ENCODE measurements around the gene RTEL1.
A peak's percentile ranks its signal among the peaks of the same experiment; 100 is the strongest.
"Not testable (repeated sequence)": the region's sequence is repeated elsewhere in the genome, so short reads cannot be mapped to it uniquely, and the experiment has no call there.

Gene RTEL1

DNA sequence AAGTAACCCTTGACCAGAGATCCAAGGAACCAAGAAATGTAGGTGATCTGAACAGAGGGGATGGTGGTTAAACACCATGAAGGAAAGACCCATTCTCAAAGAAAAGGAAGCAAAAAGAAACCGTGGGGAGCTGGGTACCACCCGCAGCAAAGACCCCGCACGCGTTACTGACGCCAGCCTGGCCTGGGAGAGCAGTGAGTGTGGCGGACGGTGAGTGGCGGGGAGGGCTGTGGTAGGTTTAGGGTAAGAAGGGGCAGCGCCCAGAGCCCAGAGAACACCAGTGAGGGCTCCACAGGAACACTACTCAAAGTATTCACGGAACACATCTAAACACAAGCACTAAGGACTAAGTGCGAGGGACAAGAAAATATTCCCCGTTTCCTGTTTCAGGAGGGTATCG, 35.4 kb upstream of the RTEL1 start:
- H3K4me1 Mint-ChIP-seq = peaks cover 34% of the 10 kb centered on the region
- H3K4me3 Mint-ChIP-seq = no peak overlapping the region
- DNase-seq (no peak), ATAC-seq (no peak)
- H3K9me3 Mint-ChIP-seq = no peaks in the 10 kb centered on the region
- peak overlapping the region in 1 of 2 donors; percentile 83 for H3K27ac Mint-ChIP-seq
- H3K27me3 Mint-ChIP-seq = no peaks in the 10 kb centered on the region

DNA sequence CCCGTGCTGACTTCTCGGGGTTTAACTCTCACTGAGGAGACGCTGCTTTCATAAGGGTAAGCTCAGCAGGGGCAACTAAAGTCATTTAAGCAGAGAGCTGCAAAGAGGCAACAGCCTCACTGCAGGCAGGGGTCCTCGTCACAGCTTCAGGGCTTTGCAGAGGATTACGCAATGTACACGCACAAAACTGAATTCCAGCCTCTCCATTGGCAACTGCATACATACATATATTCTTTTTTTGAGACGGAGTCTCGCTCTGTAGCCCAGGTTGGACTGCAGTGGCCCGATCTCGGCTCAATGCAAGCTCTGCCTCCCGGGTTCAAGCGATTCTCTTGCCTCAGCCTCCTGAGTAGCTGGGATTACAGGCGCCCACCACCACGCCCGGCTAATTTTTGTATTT, 33.6 kb upstream of the RTEL1 start:
- Mint-ChIP-seq H3K4me1 (peaks cover 48% of the 10 kb centered on the region), H3K27ac (no peak overlapping the region), H3K27me3 (no peaks in the 10 kb centered on the region), H3K9me3 (no peaks in the 10 kb centered on the region), H3K4me3 (no peak overlapping the region)
- DNase-seq (no peak), ATAC-seq (no peak)

DNA sequence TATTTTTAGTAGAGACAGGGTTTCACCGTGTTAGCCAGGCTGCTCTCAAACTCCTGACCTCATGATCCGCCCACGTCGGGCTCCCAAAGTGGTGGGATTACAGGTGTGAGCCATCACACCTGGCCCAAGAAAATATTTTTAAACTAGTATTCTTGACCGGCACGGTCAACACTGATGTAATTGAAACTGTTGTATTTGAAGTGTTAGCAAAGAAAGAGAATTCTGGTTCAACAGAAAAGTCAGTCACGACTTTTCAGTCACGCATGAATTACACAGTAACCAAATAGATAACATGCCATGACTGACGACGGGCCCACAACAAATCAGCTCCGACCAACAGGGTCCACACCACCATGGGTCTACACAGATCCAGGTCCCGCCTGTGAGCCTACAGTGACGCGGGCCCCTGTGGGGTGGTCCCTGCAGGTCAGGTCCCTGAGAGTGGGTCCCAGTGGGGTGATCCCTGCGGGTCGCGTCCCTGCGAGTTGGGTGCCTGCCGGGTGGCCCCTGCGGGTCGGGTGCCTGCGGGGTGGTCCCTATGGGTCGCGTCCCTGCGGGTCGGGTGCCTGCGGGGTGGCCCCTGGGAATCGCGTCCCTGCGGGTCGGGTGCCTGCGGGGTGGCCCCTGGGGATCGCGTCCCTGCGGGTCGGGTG, 32.2 kb upstream of the RTEL1 start:
- peak overlapping the region; percentile 87 to 88 for H3K4me3 Mint-ChIP-seq
- H3K27ac Mint-ChIP-seq = peak overlapping the region; percentile 76 to 93
- H3K9me3 Mint-ChIP-seq = no peaks in the 10 kb centered on the region
- ATAC-seq (peak; percentile 8), DNase-seq (peak; percentile 32 to 43)
- no peaks in the 10 kb centered on the region for H3K27me3 Mint-ChIP-seq
- H3K4me1 Mint-ChIP-seq = peaks cover 50% of the 10 kb centered on the region

DNA sequence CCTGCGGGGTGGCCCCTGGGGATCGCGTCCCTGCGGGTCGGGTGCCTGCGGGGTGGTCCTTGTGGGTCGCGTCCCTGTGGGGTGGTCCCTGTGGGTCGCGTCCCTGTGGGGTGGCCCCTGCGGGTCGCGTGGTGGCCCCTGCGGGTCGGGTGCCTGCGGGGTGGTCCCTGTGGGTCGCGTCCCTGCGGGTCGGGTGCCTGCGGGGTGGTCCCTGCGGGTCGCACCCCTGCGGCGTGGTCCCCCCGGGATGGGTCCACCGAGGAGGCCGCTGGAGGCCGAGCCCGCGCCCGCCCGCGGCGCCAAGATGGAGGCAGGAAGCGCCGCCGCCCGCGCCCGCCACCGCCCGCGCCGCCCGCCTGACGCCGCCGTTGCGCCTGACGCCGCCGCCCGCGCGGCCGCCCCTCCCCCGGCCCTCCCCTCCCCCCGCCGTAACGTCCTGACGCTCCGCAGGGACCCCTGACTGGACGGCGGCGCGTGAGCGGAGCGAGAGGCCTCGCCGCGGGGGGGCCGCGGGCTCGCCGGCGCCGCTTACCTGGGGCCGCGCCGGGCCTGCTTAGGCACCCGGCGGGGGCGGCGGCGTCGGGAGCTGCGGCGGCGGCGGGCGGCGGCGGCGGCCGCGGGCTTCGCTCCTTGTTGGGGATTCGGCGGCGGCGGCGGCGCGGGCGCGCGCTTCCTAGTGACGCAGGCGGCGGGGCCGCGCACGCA, 31.5 kb upstream of the RTEL1 start, which contains the start of gene GMEB2:
Gene GMEB2, minus strand, starts transcription at position 678 of the 705 bp plus-strand sequence. CDS start 7,704 bp downstream, outside the sequence.
- Mint-ChIP-seq H3K9me3 (no peaks in the 10 kb centered on the region), H3K4me1 (peaks cover 53% of the 10 kb centered on the region), H3K27me3 (no peaks in the 10 kb centered on the region), H3K27ac (peak within 1 kb of the TSS; percentile 94 to 99), H3K4me3 (peak within 1 kb of the TSS; percentile 91 to 98)
- DNase-seq = peak in 1 of 2 donors; percentile 72
- ATAC-seq = peak; percentile 65

DNA sequence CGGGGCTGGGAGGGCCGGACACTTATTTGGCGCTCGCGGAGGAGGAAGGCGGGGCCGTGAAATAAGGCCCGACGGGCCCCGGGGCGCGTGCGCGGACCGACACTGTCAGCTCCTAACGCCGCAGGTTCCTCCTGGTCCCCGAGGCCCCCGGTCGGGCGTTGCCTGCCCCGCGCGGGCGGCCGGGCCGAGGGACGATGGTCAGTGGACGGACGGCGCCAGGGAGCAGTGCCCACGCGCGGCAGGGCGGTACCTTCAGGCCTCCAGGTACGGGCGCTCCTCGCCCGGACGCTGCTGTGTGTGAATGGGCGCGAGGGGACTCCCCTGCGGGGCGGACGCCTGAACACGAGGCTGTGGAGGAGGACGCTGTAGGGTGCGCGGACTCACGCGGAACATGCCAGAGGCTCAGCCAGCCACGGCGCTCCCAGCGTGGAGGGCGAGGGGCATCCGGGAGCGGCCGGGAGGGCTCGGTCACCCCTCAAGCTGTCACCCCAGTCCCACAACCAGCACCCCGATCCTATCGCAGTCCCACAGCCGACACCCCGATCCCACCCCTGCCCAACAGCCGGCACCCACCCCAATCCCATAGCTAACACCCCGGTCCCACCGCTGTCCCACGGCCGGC, 30.9 kb upstream of the RTEL1 start:
- ATAC-seq (peak; percentile 86), DNase-seq (peak; percentile 94 to 95)
- H3K4me1 Mint-ChIP-seq = peaks cover 51% of the 10 kb centered on the region
- no peaks in the 10 kb centered on the region for H3K9me3 Mint-ChIP-seq
- H3K4me3 Mint-ChIP-seq = peak overlapping the region; percentile 91 to 98
- H3K27me3 Mint-ChIP-seq = no peaks in the 10 kb centered on the region
- peak overlapping the region; percentile 89 to 94 for H3K27ac Mint-ChIP-seq

DNA sequence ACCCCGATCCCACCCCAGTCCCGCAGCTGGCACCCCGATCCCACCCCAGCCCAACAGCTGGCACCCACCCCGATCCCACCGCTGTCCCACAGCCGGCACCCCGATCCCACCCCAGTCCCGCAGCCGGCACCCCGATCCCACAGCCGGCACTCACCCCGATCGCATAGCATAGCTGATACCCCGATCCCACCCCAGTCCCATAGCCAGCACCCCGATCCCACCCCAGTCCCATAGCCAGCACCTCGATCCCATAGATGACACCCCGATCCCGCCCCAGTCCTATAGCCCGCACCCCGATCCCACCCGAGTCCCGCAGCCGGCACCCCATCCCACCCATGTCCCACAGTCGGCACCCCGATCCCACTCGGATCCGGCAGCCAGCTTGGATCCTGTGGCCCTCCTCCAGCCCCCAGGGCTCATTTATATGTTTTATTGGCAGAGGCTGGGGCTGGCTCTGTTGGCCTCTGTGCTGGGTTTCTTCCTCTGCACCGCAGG, 30.3 kb upstream of the RTEL1 start:
- ATAC-seq (peak; percentile 17), DNase-seq (no peak)
- H3K27ac Mint-ChIP-seq = peak overlapping the region; percentile 94 to 99
- no peaks in the 10 kb centered on the region for H3K27me3 Mint-ChIP-seq
- H3K4me3 Mint-ChIP-seq = peak overlapping the region; percentile 91 to 98
- H3K9me3 Mint-ChIP-seq = no peaks in the 10 kb centered on the region
- H3K4me1 Mint-ChIP-seq = peaks cover 49% of the 10 kb centered on the region

DNA sequence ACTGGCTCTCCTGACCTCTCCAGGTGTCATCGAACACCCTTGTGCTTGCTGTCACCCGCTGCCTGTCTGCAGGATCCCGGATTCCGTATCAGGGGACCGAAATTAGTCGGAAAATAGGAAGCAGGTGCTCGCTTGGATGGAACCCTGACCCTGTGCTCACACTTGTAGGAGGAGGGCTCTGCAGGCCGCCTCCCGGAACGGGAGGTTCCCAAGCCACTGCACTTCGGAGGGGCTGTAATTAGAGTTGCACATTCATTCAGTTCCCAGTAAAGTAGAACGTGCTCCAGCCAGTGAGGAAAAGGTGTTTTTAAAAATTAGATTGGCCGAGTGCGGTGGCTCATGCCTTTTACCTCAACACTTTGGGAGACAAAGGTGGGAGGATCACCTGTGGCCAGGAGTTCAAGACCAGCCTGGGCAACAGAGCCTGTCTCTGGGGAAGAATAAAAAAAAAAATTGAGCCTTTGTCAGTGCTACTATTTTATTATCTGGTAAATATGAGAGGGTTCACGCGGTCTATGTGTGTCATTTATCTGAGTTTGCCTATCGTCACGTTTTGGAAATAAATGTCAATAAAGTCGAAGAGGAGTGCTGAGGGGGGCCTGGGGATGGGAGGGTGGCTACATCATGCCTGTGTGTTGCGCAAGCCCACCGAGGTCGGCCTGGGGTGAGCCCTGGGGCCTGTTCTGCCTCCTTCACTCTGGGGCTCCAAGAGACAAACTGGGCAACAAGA, 29.7 kb upstream of the RTEL1 start:
- DNase-seq = peak; percentile 69 to 77
- Mint-ChIP-seq H3K27ac (peak overlapping the region; percentile 94 to 99), H3K4me1 (peaks cover 48% of the 10 kb centered on the region), H3K27me3 (no peaks in the 10 kb centered on the region), H3K4me3 (peak overlapping the region; percentile 91 to 98), H3K9me3 (no peaks in the 10 kb centered on the region)
- peak; percentile 67 for ATAC-seq

DNA sequence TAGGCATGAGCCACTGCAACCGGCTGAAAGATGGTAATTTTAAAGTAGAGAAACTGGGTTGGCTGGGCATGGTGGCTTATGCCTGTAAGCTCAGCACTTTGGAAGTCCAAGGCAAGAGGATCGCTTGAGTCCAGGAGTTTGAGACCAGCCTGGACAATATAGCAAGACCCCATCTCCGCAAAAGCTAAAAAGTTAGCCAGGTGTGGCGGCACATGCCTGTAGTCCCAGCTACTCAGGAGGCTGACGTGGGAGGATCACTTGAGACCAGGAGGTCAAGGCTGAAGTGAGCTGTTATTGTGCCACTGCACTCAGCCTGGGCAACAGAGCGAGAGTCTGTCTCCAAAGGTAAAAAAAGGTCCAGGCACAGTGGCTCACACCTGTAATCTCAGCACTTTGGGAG, 27.2 kb upstream of the RTEL1 start:
- peaks cover 60% of the 10 kb centered on the region for H3K4me1 Mint-ChIP-seq
- not testable (repeated sequence) for ATAC-seq, DNase-seq, H3K9me3 Mint-ChIP-seq, H3K4me3 Mint-ChIP-seq, H3K27ac Mint-ChIP-seq, H3K27me3 Mint-ChIP-seq

DNA sequence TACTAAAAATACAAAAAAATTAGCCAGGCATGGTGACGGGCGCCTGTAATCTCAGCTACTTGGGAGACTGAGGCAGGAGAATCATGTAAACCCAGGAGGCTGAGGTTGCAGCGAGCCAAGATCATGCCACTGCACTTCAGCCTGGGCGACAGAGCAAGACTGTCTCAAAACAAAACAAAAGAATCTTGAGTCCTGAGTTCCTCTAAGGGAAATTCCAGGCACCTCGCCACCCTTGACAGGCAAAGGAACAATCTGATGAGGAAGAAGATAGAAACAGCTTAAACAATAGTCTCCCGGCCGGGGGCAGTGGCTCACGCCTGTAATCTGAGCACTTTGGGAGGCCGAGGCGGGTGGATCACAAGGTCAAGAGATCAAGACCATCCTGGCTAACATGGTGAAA, 26.7 kb upstream of the RTEL1 start:
- not testable (repeated sequence) for H3K9me3 Mint-ChIP-seq, H3K4me3 Mint-ChIP-seq, H3K27ac Mint-ChIP-seq, H3K27me3 Mint-ChIP-seq, DNase-seq, ATAC-seq
- peaks cover 62% of the 10 kb centered on the region for H3K4me1 Mint-ChIP-seq

DNA sequence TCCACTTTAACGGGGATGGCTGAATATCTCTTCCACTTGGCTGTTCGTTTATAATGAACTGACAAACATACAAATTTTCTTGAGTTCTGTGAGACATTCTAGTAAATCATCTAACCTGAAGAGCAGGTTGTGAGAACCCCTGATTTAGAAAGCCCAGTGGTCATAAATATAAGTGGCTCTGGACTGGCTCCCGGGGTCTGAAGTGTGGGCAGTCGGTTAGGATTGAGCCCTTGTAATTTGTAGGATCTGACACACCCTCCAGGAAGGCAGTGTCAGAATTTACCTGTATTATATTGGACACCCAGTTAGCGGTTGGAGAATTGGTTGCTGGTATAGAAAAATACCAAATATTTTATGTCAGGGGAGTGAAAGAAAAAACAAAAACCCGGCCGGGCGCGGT, 24.4 kb upstream of the RTEL1 start:
- Mint-ChIP-seq H3K27ac (peak overlapping the region in 1 of 2 donors; percentile 63), H3K4me1 (peaks cover 76% of the 10 kb centered on the region), H3K27me3 (no peaks in the 10 kb centered on the region), H3K9me3 (no peaks in the 10 kb centered on the region), H3K4me3 (no peak overlapping the region)
- DNase-seq (no peak), ATAC-seq (no peak)

DNA sequence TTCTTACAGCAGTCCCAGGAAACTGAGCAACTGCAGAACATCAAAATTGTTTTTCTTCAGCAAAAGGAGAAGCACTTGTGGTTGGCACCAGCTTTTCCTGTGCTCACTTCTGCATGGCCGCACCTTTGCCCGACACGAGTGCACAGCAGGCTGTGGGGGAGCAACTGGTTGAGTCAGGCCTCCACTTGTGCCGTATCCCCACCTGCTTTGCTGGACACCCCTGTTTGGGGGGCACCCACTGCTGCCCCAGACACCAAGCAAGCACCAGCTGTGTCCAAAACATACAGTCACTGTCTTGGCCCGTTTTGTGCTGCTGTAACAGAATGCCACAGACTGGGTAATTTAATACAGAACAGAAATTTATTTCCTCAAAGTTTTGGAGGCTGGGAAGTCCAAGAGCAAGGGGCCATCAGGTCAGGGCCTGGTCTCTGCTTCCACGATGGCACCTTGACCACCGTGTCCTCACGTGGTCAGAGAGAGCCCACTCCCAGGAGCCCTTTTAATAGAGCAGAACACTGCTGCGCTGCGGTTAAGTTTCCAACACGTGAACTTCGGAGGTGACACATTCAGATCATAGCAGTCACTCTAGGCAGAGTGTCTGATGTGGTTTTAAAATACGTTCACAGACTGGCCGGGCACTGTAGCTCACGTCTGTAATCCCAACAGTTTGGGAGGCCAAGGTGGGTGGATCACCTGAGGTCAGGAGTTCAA, 22.5 kb upstream of the RTEL1 start:
- no peaks in the 10 kb centered on the region for H3K27me3 Mint-ChIP-seq
- DNase-seq (peak; percentile 63 to 80), ATAC-seq (peak; percentile 86)
- H3K27ac Mint-ChIP-seq = peak overlapping the region; percentile 78 to 80
- H3K9me3 Mint-ChIP-seq = no peaks in the 10 kb centered on the region
- H3K4me3 Mint-ChIP-seq = peak overlapping the region; percentile 41 to 76
- peaks cover 78% of the 10 kb centered on the region for H3K4me1 Mint-ChIP-seq

DNA sequence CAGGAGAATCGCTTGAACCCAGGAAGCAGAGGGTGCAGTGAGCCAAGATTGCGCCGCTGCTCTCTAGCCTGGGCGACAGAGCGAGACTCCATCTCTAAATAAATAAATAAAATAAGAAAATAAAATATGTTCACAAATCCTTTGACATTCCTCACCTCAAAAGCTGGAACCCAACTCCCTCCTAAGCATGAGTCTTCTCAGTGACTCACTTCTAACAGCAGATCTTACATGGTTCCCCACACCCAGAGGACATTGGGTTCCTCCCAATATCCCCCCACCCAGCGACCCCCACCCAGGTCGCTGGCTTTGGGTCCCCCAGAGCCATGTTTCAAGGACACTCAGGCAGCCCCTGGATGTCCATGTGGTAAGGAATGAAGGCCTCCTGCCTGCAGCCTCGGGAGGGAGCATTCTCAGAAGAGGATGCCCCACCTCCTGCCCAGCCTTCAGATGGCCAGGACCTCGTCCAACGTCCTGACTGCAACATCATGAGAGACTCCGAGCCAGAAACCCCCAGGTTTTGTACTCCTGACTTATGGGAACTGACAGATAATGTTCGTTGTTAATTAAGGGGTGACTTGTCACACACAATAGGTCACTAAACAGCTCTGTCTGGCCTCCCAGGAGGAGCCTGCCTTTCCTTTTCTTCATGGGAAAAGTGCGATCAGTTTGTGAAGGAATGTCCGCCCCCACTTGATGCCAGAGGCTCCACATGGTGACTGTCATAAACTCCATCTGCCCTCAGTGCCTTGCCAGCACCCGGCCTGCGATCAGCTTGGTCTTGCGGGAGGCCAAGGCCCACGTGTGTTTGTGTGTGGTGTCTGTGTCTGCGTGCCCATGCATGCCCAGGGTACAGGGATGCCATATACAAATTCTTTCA, 21.1 kb upstream of the RTEL1 start:
- Mint-ChIP-seq H3K9me3 (no peaks in the 10 kb centered on the region), H3K27me3 (no peaks in the 10 kb centered on the region), H3K4me1 (peaks cover 68% of the 10 kb centered on the region), H3K4me3 (peak overlapping the region in 1 of 2 donors; percentile 62), H3K27ac (peak overlapping the region in 1 of 2 donors; percentile 67)
- DNase-seq (peak in 1 of 2 donors; percentile 38), ATAC-seq (no peak)

DNA sequence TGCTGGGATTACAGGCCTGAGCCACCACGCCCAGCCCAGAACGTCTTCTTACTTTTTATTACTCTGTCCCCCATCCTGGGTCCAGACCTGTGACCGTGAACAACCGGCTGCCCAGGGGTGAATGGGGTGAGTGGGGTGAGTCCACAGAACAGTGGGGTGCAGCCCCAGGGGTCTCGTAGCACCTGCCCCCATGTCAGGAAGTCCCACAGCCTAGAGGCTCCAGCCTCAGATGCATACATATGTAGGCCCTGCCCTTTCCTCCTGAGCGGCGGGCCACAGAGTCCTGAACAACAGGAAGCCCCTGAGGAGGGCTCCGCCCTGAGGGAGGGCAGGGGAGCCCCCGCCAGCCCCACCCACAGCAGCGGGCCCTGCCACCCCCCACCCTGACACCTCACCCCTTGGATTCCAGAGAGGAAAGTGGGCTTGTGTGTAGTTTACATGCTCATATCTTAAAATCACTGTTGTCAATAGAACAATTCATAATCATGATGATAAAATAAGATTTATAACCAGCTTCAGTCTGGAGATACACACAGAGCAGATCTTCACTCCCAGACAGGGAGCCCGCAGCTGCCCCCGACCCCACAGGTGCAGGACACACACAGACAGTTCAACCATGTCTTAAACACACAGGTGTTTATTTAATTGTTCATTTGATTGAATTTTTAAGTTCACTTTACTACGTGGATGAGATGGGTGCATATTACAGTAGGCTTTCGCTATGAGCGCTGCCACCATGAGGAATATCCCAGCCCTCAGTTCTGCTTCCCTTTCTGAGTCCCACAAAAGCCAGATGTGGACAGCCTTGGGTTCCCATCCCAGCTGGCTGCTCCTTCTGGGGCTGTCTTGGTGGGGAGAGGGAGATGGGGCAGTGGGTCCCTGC, 18.8 kb upstream of the RTEL1 start:
- H3K4me3 Mint-ChIP-seq = peak overlapping the region; percentile 99 to 100
- no peaks in the 10 kb centered on the region for H3K27me3 Mint-ChIP-seq
- ATAC-seq (peak; percentile 70), DNase-seq (peak; percentile 71 to 81)
- no peaks in the 10 kb centered on the region for H3K9me3 Mint-ChIP-seq
- H3K27ac Mint-ChIP-seq = peak overlapping the region; percentile 99
- H3K4me1 Mint-ChIP-seq = peaks cover 69% of the 10 kb centered on the region

Data from stimulated activated naive CD8-positive, alpha-beta T cell treated with anti-CD3 and anti-CD28 coated beads, Interleukin-15, amount 100 ng/mL, for 72 hours (primary cell).